Neuron (in vitro differentiated cells): Measurements from ENCODE around the gene ZNF85.

Experiments
- H2AFZ ChIP-seq: one replicate; pipeline ENCODE4 v1.6.1; 2013; ENCODE audit warnings: low read depth, mild to moderate bottlenecking, inconsistent platforms, low read length, moderate library complexity
- H3K27me3 ChIP-seq: one replicate; pipeline ENCODE4 v1.6.1; 2013; ENCODE audit warnings: low read length; ENCODE audit not compliant: insufficient read depth
- H3K36me3 ChIP-seq: one replicate; pipeline ENCODE4 v1.6.1; 2013; ENCODE audit warnings: low read length; ENCODE audit not compliant: insufficient read depth
- H3K4me1 ChIP-seq: one replicate; pipeline ENCODE4 v1.6.1; 2013; ENCODE audit warnings: low read length; ENCODE audit not compliant: insufficient read depth
- H3K4me3 ChIP-seq: 2 replicates; pipeline ENCODE4 v1.5.1; 2013; ENCODE audit warnings: mild to moderate bottlenecking, low read length, moderate library complexity
- H3K9me3 ChIP-seq: one replicate; pipeline ENCODE4 v1.6.1; 2013; ENCODE audit warnings: low read length

The ZNF85 gene

GRCh38 chr19:20999731-21000352 is 76.8 kb downstream of the ZNF85 start:
- peak overlapping the region; percentile 82 for H2AFZ ChIP-seq

More at GRCh38 chr19:20999731-21000352, 76.8 kb downstream of the ZNF85 start:
- Histone ChIP-seq H3K36me3 (peaks cover 2% of the 10 kb centered on the region), H3K9me3 (no peaks in the 10 kb centered on the region), H3K4me1 (peaks cover 7% of the 10 kb centered on the region), H3K27me3 (no peaks in the 10 kb centered on the region), H3K4me3 (peak overlapping the region; percentile 75)
